ENCODE results near the gene SPG7.

The SPG7 gene

GRCh38 chr16:89517128-89517527, 8.9 kb downstream of the SPG7 start:
- no peak for TF ChIP-seq POLR2A (IDR thresholded peaks at IDR 0.05; ENCODE audit: low read length)
- no peak for TF ChIP-seq GATA1 (IDR thresholded peaks at IDR 0.05; ENCODE audit: low read depth, low read length)
- DNase-seq, result no peak

GRCh38 chr16:89519881-89520280, 11.7 kb downstream of the SPG7 start:
- TF ChIP-seq POLR2A (IDR thresholded peaks at IDR 0.05; ENCODE audit: low read length) (no peak), GATA1 (IDR thresholded peaks at IDR 0.05; ENCODE audit: low read depth, low read length) (no peak)
- DNase-seq, result no peak

GRCh38 chr16:89522287-89522686, 14.1 kb downstream of the SPG7 start:
- TF ChIP-seq GATA1 (IDR thresholded peaks at IDR 0.05; ENCODE audit: low read depth, low read length) (no peak), POLR2A (IDR thresholded peaks at IDR 0.05; ENCODE audit: low read length) (no peak)

GRCh38 chr16:89523680-89524344, 15.6 kb downstream of the SPG7 start:
- DNase-seq, result no peak
- TF ChIP-seq POLR2A (IDR thresholded peaks at IDR 0.05; ENCODE audit: low read length) (no peak), GATA1 (IDR thresholded peaks at IDR 0.05; ENCODE audit: low read depth, low read length) (no peak)

More at GRCh38 chr16:89522287-89522686, 14.1 kb downstream of the SPG7 start:
- DNase-seq, result no peak

GRCh38 chr16:89525146-89525913, 17.1 kb downstream of the SPG7 start:
- no peak for TF ChIP-seq POLR2A (IDR thresholded peaks at IDR 0.05; ENCODE audit: low read length)
- no peak for TF ChIP-seq GATA1 (IDR thresholded peaks at IDR 0.05; ENCODE audit: low read depth, low read length)
- DNase-seq, result no peak

GRCh38 chr16:89529097-89529496, 20.9 kb downstream of the SPG7 start:
- no peak for DNase-seq
- TF ChIP-seq GATA1 (IDR thresholded peaks at IDR 0.05; ENCODE audit: low read depth, low read length) (no peak), POLR2A (IDR thresholded peaks at IDR 0.05; ENCODE audit: low read length) (no peak)

- DNase-seq, result no peak
- TF ChIP-seq GATA1 (IDR thresholded peaks at IDR 0.05; ENCODE audit: low read depth, low read length) (no peak), POLR2A (IDR thresholded peaks at IDR 0.05; ENCODE audit: low read length) (no peak)
Observed at GRCh38 chr16:89530401-89531381, 22.5 kb downstream of the SPG7 start.

GRCh38 chr16:89531821-89532526, 23.8 kb downstream of the SPG7 start:
- DNase-seq, result no peak
- TF ChIP-seq POLR2A (IDR thresholded peaks at IDR 0.05; ENCODE audit: low read length), result no peak
- TF ChIP-seq GATA1 (IDR thresholded peaks at IDR 0.05; ENCODE audit: low read depth, low read length), result no peak

- DNase-seq, result no peak
- TF ChIP-seq GATA1 (IDR thresholded peaks at IDR 0.05; ENCODE audit: low read depth, low read length), result no peak
- TF ChIP-seq POLR2A (IDR thresholded peaks at IDR 0.05; ENCODE audit: low read length), result no peak
Observed at GRCh38 chr16:89534252-89534756, 26.1 kb downstream of the SPG7 start.

GRCh38 chr16:89536371-89536770, 28.2 kb downstream of the SPG7 start:
- no peak for TF ChIP-seq POLR2A (IDR thresholded peaks at IDR 0.05; ENCODE audit: low read length)
- no peak for TF ChIP-seq GATA1 (IDR thresholded peaks at IDR 0.05; ENCODE audit: low read depth, low read length)
- DNase-seq, result no peak

GRCh38 chr16:89536886-89537548, 28.8 kb downstream of the SPG7 start:
- TF ChIP-seq POLR2A (IDR thresholded peaks at IDR 0.05; ENCODE audit: low read length) (no peak), GATA1 (IDR thresholded peaks at IDR 0.05; ENCODE audit: low read depth, low read length) (no peak)
- no peak for DNase-seq

- TF ChIP-seq GATA1 (IDR thresholded peaks at IDR 0.05; ENCODE audit: low read depth, low read length), result no peak
- TF ChIP-seq POLR2A (IDR thresholded peaks at IDR 0.05; ENCODE audit: low read length), result no peak
- DNase-seq, result no peak
Observed at GRCh38 chr16:89537549-89537925, 29.3 kb downstream of the SPG7 start.

- TF ChIP-seq GATA1 (IDR thresholded peaks at IDR 0.05; ENCODE audit: low read depth, low read length) (no peak), POLR2A (IDR thresholded peaks at IDR 0.05; ENCODE audit: low read length) (no peak)
- DNase-seq, result no peak
Observed at GRCh38 chr16:89538286-89538685, 30.1 kb downstream of the SPG7 start.
